Brain microvascular endothelial cell (primary cell): Measurements from ENCODE around the gene MAP3K12.

Experiments
- DNase-seq: peaks from one replicate; pipeline ENCODE4 v3.0.0-alpha.2; 2020
- H3K27ac ChIP-seq: fragments of 250-450 bp; sonication (Bioruptor Pico); 2 replicates; pipeline ENCODE4 v1.5.1; 2020; ENCODE audit warnings: mild to moderate bottlenecking, moderate library complexity
- H3K27me3 ChIP-seq: fragments of 250-450 bp; sonication (Bioruptor Pico); replicated peaks from 2 replicates; pipeline ENCODE4 v1.5.1; 2020; ENCODE audit warnings: mild to moderate bottlenecking
- H3K36me3 ChIP-seq: fragments of 250-450 bp; sonication (Bioruptor Pico); replicated peaks from 2 replicates; pipeline ENCODE4 v1.5.1; 2020; ENCODE audit warnings: mild to moderate bottlenecking
- H3K4me3 ChIP-seq: 2 replicates; pipeline ENCODE4 v1.5.1; 2011; ENCODE audit warnings: low read depth, mild to moderate bottlenecking, control low read depth, low read length, moderate library complexity
- CTCF ChIP-seq: IDR thresholded peaks from 2 replicates; pipeline ENCODE4 v1.5.1; 2011; ENCODE audit warnings: low read depth, mild to moderate bottlenecking, moderate library complexity, low read length, control low read depth, inconsistent platforms; ENCODE audit errors: missing control alignments
- in situ Hi-C: cut with HindIII; loops from 2 replicates; pipeline ENCODE4 v1.10.0; 2017; ENCODE audit warnings: low sequenced_read_pairs, low pct_ligation_motif_present

The MAP3K12 gene

DNA sequence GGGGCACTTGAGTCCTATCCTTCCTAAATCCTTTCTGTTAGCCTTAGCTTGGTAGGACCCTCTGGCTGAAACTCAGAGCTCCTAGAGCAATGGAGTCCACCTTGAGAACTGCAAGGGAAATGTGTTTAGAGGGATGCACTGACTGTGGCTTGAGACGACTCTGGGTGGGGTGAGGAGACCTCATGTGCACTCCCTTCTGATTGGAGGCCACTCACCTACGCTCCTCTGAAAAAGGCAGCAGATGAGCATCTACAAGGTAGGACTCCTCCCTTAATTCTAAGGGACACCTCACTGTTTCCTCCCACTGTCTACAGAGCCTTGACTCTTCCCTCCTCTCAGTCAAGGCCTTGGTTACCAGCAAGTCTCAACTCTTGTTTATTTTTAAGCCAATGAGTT is 1.0 kb downstream of the MAP3K12 start:
- no peak for TF ChIP-seq CTCF
- no peak for DNase-seq
- H3K4me3 ChIP-seq: peak overlapping the region; percentile 74
- no peak overlapping the region for H3K27ac ChIP-seq
- no peaks in the 10 kb centered on the region for H3K36me3 ChIP-seq
- in situ Hi-C loops: no loop called here
- no peaks in the 10 kb centered on the region for H3K27me3 ChIP-seq

DNA sequence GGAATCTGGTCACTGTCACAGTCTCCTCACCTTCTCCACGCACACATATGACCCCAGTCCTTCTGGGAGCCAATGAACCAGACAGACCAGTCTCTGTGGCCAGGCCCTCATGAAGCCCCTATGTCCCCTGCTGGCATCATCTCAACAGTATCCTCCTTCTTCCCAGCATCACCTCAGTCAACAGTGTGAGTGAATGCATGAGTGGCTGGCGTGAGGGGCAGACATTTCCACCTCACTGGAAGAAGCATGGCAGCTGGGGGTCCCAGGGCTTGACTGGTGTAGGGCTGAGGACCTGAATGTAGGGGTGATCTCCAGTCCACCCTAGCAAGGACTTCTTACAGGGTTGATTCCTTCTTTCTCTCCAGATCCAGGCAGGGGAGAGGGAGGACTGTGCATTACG is 1.8 kb downstream of the MAP3K12 start:
- TF ChIP-seq CTCF: no peak
- no peak overlapping the region for H3K27ac ChIP-seq
- H3K27me3 ChIP-seq: no peaks in the 10 kb centered on the region
- H3K36me3 ChIP-seq: no peaks in the 10 kb centered on the region
- in situ Hi-C loops: no loop called here
- no peak for DNase-seq
- H3K4me3 ChIP-seq: no peak overlapping the region

DNA sequence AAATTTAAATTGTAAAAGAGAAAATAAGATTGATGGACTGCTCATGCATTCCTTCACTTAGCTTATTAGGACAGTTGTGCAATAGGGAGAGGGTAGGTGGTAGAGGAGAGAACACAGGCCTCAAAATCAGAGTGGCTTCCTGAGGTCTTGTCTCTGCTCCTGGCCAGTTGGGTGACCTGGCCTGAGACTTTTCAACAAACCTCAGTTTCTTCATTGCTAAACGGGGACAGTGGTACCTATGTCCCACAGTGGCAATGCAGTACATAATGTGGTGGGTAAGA is 2.6 kb downstream of the MAP3K12 start:
- Histone ChIP-seq H3K4me3 (no peak overlapping the region), H3K36me3 (no peaks in the 10 kb centered on the region), H3K27ac (no peak overlapping the region), H3K27me3 (no peaks in the 10 kb centered on the region)
- TF ChIP-seq CTCF: no peak
- in situ Hi-C loops: no loop called here
- DNase-seq: no peak

DNA sequence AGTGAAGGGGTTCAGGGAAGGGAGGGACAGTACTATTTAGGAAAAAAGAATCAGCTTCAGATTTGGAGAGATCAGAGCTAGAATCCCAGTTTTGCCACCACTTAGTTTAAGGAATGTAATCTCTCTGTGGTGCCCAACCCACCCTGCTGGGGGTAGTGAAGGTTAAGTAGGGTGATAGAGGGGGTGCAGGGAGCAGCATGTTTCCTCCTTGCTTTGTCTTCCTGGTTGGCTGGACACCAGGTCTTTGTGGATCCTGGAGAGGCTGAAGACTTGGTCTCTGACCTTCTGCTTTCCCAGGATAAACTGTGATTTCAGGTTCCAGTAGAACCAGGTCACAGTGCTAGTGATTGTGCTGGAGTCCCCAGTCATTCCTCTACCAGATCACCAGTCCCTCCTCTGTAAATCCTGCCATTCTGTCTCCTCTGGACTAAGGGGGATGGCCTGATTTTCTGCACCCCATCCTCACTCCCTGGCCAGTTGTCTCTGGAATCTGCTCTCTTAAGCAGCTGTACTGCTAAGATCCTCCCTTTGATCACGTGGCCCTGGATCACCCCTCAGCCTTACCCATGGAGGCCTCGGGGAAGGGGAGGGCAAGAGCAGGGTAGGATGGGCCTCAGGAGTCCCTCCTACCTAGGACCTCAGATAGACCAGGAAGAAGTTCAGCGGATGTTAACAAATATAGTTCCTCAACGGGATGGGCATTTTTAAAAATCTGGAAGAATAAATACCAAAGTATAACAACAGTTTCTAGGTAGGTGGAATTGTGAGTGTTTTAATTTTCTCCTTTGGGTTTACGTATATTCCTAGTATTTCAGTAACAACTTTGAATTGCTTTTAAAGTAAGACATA is 3.1 kb downstream of the MAP3K12 start:
- Histone ChIP-seq H3K36me3 (no peaks in the 10 kb centered on the region), H3K27me3 (no peaks in the 10 kb centered on the region), H3K27ac (no peak overlapping the region), H3K4me3 (no peak overlapping the region)
- no peak for TF ChIP-seq CTCF
- DNase-seq: peak; percentile 34
- in situ Hi-C loops: no loop called here

DNA sequence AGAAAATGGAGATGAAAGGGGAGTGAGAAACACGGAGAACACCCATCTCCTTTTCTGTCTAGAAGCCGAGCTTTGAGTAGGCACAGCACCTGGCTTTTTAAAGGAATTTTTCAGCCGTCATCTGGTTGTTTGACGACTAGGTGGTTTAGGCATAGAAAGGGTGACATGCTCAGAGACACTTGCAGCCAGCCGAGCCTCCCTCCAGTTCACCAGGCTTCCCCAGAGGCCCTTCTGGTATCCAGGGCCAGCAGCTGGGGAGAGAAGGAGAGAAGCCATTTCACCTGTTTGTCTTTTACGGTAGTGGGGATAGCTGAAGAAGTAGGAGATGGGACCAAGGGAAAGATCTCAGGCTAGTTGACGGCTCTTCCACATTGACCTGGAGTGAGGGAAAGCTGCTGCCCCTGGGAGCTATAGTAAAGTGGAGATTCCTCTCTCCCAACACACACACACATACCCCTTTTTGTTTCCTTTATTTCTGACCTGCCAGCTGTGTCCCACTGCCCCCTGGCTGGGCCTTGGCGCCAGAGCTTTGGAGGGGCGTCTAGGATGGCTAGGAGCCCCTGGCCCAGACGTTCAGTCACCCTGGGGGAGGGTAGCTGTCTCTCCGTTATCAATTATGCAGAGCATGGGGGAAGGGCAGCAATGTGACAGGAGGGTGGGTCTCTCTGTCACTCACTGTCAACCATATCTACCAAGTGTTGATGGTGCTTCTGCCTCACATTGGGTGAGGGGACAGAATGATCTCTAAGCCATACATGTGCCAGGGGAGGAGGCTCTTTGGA is 5.5 kb downstream of the MAP3K12 start:
- TF ChIP-seq CTCF: no peak
- DNase-seq: no peak
- peak overlapping the region; percentile 60 for H3K4me3 ChIP-seq
- in situ Hi-C loops: no loop called here
- no peaks in the 10 kb centered on the region for H3K36me3 ChIP-seq
- H3K27me3 ChIP-seq: no peaks in the 10 kb centered on the region
- no peak overlapping the region for H3K27ac ChIP-seq
